Sigmoid colon (tissue), 4 donors: ENCODE measurements around the gene FXYD3.

ENCODE experiments used
- EP300 ChIP-seq, 4 donors: sonication (generic); formaldehyde crosslinking; IDR thresholded peaks; one replicate each; pipeline ENCODE4 v1.6.1; 2017; ENCODE audit warnings: antibody characterized with exemption in 4 of 4
- POLR2A ChIP-seq, 2 donors: fragments of 450-650 bp; IDR thresholded peaks; one replicate each; pipeline ENCODE4 v1.6.1; 2016; ENCODE audit warnings: antibody characterized with exemption in 2 of 2, mild to moderate bottlenecking in 2 of 2, moderate library complexity in 2 of 2
- TF ChIP-seq, protein P1 (sequence below), 4 experiments: fragments of 450-650 bp in 3 of 4; fragments of 200-600 bp in 1 of 4; IDR thresholded peaks; one replicate each; pipeline ENCODE4 v1.5.1; 2016 to 2019; ENCODE audit warnings: antibody characterized with exemption in 4 of 4, mild to moderate bottlenecking in 3 of 4, moderate library complexity in 2 of 4

DNA sequence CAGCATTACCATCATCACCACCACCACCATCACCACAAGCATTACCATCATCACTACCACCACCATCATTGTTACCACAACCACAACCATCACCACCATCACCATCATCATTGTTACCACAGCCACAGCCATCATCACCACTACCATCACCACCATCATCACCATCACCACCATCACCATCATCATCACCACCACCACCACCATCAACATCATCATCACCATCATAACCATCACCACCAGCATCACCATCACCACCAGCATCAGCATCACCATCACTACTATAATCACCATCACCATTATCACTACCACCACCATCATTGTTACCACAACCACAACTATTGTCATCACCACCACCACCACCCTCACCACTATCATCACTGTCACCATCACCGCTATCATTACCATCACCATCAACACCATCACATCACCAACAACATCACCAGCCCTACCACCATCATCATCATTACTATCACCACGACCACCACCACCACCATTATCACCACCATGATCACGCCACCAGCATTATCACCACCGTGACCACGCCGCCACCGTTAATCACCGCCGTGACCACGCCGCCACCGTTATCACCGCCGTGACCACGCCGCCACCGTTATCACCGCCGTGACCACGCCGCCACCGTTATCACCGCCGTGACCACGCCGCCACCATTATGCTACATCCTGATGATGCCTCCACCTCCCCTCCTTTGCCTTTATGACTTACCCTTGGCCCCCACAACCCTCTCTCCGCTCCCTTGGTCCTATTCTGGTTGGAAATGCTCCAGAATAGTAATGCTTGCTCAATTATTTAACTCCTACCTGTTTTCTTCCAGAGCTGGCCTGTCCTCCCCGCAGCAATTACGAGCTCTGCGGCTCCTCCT, 10.0 kb upstream of the FXYD3 start:
- TF ChIP-seq, protein P1, sequence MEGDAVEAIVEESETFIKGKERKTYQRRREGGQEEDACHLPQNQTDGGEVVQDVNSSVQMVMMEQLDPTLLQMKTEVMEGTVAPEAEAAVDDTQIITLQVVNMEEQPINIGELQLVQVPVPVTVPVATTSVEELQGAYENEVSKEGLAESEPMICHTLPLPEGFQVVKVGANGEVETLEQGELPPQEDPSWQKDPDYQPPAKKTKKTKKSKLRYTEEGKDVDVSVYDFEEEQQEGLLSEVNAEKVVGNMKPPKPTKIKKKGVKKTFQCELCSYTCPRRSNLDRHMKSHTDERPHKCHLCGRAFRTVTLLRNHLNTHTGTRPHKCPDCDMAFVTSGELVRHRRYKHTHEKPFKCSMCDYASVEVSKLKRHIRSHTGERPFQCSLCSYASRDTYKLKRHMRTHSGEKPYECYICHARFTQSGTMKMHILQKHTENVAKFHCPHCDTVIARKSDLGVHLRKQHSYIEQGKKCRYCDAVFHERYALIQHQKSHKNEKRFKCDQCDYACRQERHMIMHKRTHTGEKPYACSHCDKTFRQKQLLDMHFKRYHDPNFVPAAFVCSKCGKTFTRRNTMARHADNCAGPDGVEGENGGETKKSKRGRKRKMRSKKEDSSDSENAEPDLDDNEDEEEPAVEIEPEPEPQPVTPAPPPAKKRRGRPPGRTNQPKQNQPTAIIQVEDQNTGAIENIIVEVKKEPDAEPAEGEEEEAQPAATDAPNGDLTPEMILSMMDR (IDR thresholded peaks at IDR 0.05) = no peak
- TF ChIP-seq EP300 (IDR thresholded peaks at IDR 0.05) (no peak), POLR2A (IDR thresholded peaks at IDR 0.05) (no peak)
